BE2C (cell line): ENCODE measurements around the gene NPEPL1.
"Not testable (repeated sequence)": the region's sequence is repeated elsewhere in the genome, so short reads cannot be mapped to it uniquely, and the experiment has no call there.

Experiments
- DNase-seq: peaks from one replicate; pipeline ENCODE4 v3.0.0-alpha.2; 2020
- H3K27me3 ChIP-seq: fragments of 250-450 bp; sonication (Bioruptor Pico); 2 replicates; pipeline ENCODE4 v1.5.1; 2020; ENCODE audit warnings: mild to moderate bottlenecking
- H3K36me3 ChIP-seq: fragments of 250-450 bp; sonication (Bioruptor Pico); 2 replicates; pipeline ENCODE4 v1.5.1; 2020; ENCODE audit warnings: mild to moderate bottlenecking
- H3K4me1 ChIP-seq: fragments of 250-450 bp; sonication (Bioruptor Pico); 2 replicates; pipeline ENCODE4 v1.5.1; 2020
- H3K4me3 ChIP-seq: 2 replicates; pipeline ENCODE4 v1.5.1; 2011; ENCODE audit warnings: low read depth, low read length
- H3K9me3 ChIP-seq: fragments of 250-450 bp; sonication (Bioruptor Pico); 2 replicates; pipeline ENCODE4 v1.5.1; 2020
- CTCF ChIP-seq: IDR thresholded peaks from 2 replicates; pipeline ENCODE4 v1.5.1; 2012; ENCODE audit warnings: mild to moderate bottlenecking, low read depth, low read length

The NPEPL1 gene

DNA sequence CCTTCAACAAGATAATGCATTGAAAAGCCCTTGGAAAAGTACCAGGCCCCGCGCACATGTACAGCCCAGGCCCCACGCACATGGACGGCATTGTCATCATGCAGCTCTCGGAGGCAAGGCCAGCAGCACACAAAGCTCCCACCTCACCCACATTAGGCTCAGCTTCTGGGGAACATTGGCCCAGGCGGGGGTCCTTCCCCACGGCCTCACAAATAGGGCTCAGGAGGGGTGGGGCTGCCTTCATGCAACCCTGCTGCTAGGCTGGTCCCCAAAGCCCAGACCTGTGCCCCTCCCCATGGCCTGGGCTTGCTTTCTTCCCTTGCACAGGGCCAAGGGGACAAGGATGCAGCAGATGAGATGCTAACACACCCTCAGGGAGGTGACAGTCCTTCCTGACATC lies 26.7 kb downstream of the NPEPL1 start:
- peaks cover 8% of the 10 kb centered on the region for H3K4me1 ChIP-seq
- H3K36me3 ChIP-seq: no peaks in the 10 kb centered on the region
- no peak for TF ChIP-seq CTCF
- no peaks in the 10 kb centered on the region; the same call in 1 of the 2 replicates for H3K27me3 ChIP-seq
- no peaks in the 10 kb centered on the region for H3K9me3 ChIP-seq
- no peak overlapping the region for H3K4me3 ChIP-seq
- DNase-seq: peak; percentile 4

DNA sequence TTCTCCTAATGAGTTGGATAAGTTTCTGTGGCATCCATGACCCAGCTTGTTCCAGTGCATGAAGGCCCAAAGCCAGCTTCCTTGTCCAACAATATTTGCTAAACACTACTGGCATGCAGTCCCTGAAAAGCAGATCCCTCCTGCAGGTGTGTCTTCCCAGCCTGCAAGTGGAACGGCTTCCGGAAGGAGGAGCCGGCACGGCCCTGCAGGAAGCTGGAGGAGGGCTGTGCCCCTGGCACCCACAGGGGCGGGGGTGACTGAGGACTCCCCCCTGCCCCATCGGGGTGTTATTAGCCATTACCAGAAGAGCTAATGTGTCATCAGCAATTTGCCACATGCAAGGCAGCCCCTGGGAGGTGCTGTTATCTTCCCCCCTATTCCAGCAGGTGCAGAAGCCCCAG lies 27.4 kb downstream of the NPEPL1 start:
- H3K4me3 ChIP-seq: no peak overlapping the region
- no peak for TF ChIP-seq CTCF
- H3K27me3 ChIP-seq: no peaks in the 10 kb centered on the region; the same call in 1 of the 2 replicates
- no peaks in the 10 kb centered on the region for H3K9me3 ChIP-seq
- no peak for DNase-seq
- H3K4me1 ChIP-seq: peaks cover 8% of the 10 kb centered on the region
- H3K36me3 ChIP-seq: no peaks in the 10 kb centered on the region

DNA sequence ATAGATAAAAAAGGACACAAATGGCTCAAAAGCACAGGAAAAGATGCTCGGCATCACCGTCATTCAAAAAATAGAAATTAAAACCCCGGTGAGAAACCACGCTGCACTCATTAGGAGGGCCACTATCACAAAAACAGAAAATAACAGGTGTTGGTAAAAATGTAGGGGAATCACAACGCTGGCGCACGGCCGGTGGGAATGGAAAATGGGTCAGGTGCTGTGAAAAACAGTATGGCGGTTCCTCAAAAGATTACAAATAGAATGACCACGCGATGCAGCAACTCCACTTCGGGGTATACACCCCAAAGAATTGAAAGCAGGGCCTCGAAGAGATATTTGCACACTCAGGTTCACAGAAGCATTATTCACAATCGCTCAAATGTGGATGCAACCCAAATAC lies 28.3 kb downstream of the NPEPL1 start:
- H3K9me3 ChIP-seq: no peaks in the 10 kb centered on the region
- H3K4me1 ChIP-seq: peaks cover 8% of the 10 kb centered on the region
- H3K36me3 ChIP-seq: no peaks in the 10 kb centered on the region
- no peaks in the 10 kb centered on the region; the same call in 1 of the 2 replicates for H3K27me3 ChIP-seq
- TF ChIP-seq CTCF: no peak
- DNase-seq: no peak
- no peak overlapping the region for H3K4me3 ChIP-seq

DNA sequence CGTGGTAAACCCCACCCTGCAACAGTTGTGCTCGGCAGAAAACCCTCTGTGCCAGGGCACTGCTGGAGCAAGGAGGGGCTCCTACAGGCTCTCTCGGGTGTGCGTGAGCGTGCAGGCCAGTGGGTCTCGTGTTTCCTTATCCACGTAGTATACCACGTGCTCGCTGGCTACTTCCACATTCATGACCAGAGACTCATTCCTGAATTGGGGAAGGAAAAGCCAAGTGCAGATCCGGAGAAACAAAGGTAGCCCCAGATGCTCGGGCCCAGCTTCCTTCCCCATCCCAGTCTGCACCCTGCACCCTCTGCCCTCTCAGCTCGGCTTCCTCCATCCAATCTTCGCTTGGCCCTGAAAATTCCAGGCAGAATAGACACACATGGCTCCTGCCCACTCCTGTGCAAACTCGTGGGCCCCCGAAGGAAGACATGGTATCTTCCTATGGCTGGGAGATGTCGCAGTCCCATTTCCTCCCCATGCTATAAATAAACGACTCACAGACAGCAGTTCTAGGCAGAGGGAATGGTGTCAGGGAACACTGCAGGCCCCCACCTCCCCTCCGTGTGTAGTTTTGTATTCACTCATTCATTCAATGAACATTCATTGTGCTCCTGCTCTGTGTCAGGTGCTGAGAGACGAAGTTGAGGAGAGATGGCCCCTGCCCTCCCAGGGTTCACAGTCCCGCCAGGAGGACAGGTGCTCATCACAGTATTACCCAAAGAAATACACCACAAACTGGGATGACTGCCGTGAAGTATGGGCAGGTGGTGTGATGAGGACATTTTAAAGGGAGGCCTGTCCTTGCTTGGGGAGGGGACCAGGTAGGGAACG lies 29.6 kb downstream of the NPEPL1 start:
- TF ChIP-seq CTCF: no peak
- no peak for DNase-seq
- H3K9me3 ChIP-seq: no peaks in the 10 kb centered on the region
- no peaks in the 10 kb centered on the region; the same call in 1 of the 2 replicates for H3K27me3 ChIP-seq
- H3K4me1 ChIP-seq: no peaks in the 10 kb centered on the region; the same call in 1 of the 2 replicates
- no peaks in the 10 kb centered on the region for H3K36me3 ChIP-seq
- no peak overlapping the region for H3K4me3 ChIP-seq

GRCh38 chr20:58722877-58723627 lies 30.5 kb downstream of the NPEPL1 start:
- Histone ChIP-seq H3K4me3 (no peak overlapping the region), H3K27me3 (no peaks in the 10 kb centered on the region; the same call in 1 of the 2 replicates), H3K4me1 (no peaks in the 10 kb centered on the region), H3K36me3 (no peaks in the 10 kb centered on the region), H3K9me3 (no peaks in the 10 kb centered on the region)
- TF ChIP-seq CTCF: no peak
- no peak for DNase-seq

DNA sequence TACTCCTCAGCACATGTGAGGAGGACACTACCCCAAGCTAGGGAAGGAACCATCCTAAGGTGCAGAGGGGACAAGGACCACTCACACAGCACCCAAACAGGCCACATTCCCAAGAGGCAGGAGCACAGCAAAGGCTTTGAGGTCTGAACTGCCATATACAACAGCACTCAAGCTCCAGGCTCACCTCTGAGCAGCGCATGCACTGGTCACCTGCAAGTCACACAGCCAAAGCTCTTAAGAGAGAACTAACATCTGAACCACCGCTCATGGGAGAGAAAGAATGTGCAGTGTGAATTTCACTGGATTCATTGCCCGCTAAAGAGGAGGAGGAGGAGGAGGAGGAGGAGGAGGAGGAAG lies 31.0 kb downstream of the NPEPL1 start:
- no peaks in the 10 kb centered on the region for H3K9me3 ChIP-seq
- H3K27me3 ChIP-seq: no peaks in the 10 kb centered on the region; the same call in 1 of the 2 replicates
- no peak for DNase-seq
- H3K4me3 ChIP-seq: no peak overlapping the region
- H3K36me3 ChIP-seq: no peaks in the 10 kb centered on the region
- H3K4me1 ChIP-seq: no peaks in the 10 kb centered on the region
- no peak for TF ChIP-seq CTCF

- not testable (repeated sequence) for H3K4me3 ChIP-seq, H3K27me3 ChIP-seq, H3K9me3 ChIP-seq, DNase-seq, H3K36me3 ChIP-seq, H3K4me1 ChIP-seq
These were observed 33.6 kb downstream of the NPEPL1 start for GRCh38 chr20:58726156-58726555.
